GM12875 (cell line): ENCODE results near the gene DENND5B.

Experiments used
- H3K4me3 ChIP-seq: one replicate; pipeline ENCODE4 v1.5.1; 2011; ENCODE audit warnings: low read depth, low read length, control low read depth
- TF ChIP-seq, protein P1 (sequence below): IDR thresholded peaks from 2 replicates; pipeline ENCODE4 v1.5.1; 2011; ENCODE audit warnings: low read depth, mild to moderate bottlenecking, control low read depth, inconsistent platforms, low read length, moderate library complexity, borderline replicate concordance; ENCODE audit not compliant: insufficient read depth

DENND5B gene

DNA sequence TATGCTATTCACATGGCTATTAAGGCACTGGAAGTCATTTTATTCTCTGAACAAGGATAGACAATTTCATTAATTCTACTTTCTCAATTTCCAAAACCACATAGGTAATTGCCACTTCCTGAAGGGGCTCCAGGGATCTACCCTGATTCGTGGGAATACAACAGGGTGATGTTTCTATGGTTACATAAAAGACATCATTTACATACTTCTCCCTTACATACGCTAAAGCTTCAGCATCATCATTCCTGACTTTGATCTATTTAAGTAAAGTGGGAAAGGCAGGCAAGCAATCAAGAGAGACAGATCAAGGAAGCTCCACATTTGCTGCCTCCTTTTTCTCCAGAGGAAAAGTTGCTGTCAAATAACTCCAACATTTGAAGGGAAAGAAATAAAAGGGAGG lies 146.2 kb downstream of the DENND5B start:
- H3K4me3 ChIP-seq = no peak overlapping the region
- TF ChIP-seq, protein P1, sequence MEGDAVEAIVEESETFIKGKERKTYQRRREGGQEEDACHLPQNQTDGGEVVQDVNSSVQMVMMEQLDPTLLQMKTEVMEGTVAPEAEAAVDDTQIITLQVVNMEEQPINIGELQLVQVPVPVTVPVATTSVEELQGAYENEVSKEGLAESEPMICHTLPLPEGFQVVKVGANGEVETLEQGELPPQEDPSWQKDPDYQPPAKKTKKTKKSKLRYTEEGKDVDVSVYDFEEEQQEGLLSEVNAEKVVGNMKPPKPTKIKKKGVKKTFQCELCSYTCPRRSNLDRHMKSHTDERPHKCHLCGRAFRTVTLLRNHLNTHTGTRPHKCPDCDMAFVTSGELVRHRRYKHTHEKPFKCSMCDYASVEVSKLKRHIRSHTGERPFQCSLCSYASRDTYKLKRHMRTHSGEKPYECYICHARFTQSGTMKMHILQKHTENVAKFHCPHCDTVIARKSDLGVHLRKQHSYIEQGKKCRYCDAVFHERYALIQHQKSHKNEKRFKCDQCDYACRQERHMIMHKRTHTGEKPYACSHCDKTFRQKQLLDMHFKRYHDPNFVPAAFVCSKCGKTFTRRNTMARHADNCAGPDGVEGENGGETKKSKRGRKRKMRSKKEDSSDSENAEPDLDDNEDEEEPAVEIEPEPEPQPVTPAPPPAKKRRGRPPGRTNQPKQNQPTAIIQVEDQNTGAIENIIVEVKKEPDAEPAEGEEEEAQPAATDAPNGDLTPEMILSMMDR = no peak

DNA sequence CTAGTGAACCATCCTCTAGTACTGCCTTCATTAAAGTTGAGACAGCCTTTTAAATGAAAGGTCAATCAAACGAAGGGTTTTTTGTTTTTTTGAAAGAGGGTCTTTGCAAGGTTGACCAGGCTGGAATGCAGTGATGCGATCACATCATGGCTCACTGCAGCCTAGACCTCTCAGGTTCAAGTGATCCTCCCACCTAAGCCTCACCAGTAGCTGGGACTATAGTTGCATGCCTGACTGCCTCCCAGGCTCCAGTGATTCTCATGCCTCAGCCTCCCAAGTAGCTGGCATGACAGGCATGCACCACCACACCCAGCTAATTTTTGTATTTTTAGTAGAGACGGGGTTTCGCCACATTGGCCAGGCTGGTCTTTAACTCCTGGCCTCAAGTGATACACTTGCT lies 150.3 kb downstream of the DENND5B start:
- TF ChIP-seq, protein P1 = no peak
- no peak overlapping the region for H3K4me3 ChIP-seq

DNA sequence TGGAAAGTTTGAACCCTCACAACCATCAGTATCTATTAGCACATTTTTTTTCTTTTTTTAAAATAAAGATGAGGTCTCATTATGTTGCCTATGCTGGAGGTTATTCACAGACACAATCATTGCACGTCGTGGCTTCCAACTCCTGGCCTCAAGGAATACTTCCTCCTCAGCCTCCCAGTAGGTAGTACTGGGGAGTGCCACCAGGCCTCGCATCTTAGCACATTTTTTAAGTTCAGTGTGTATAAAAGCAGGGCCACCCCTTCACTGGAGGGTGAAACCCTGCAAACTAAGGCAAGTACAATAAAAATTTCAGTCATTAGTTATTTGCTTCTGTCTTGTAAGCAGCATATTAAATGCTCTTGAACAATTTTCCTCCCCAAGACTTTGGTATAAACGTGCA lies 150.8 kb downstream of the DENND5B start:
- H3K4me3 ChIP-seq = no peak overlapping the region
- TF ChIP-seq, protein P1 = no peak

DNA sequence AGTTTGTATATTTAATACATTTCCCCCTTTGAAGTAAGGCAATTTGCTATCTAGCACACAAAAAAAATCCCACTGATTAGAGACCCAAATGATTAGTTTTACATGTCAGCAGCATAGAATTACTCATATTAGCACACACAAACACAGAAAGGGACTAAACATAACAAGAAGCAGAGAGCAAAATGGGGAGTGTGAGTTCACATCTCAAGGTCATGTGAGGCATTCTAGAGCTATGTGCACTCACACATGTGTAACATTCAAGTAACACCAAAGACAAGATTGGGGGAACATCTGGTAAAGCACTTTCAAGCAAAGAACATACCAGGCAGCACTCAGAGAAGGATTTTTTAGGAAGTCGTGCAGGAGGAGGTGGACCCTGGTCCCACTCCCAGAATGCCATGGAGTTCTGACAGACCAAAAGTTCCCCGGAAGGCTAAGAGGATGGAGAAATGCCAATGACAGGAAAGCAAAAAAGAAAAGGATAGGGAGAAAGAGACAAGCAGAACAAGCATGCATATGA lies 159.2 kb downstream of the DENND5B start:
- TF ChIP-seq, protein P1 = no peak
- no peak overlapping the region for H3K4me3 ChIP-seq

DNA sequence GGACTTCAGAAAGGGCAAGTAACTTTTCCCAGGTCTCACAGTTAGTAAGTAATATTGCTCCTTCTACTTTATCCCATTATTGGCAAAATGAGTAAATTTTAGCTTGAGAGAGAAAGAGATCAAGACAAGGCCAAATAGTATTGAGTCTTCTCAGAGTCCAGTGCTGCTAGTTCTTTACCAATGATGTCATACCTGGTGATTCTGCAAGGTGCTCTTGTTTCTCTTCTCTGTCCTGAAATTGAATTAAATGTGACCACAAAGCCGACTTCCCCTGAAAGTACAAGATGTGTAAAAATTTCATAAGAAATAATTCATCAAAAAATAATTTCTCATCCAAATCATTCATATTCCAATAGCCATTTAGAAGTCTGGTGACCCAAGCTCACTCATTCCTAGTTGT lies 167.5 kb downstream of the DENND5B start:
- no peak overlapping the region for H3K4me3 ChIP-seq
- TF ChIP-seq, protein P1 = no peak

DNA sequence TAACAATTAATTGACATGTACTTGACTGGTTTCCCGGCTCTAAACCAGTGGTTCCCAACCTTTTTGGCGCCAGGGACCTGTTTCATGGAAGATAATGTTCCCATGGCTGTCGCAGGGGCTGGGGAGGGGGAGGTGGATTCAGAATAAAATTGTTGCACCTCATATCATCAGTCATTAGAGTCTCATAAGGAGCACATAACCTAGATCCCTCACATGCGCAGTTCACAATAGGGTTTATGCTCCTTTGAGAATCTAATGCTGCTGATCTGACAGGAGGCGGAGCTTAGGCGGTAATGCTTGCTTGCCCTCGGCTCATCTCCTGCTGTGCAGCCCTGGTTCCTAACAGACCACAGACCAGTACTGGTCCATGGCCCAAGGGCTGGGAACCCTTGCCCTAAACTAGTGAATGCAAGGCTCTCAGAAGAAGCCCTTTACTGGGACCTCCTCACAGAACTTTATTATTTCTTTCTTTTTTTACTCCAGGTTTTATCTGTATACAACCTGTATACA lies 178.6 kb downstream of the DENND5B start:
- TF ChIP-seq, protein P1 = no peak
- no peak overlapping the region for H3K4me3 ChIP-seq

DNA sequence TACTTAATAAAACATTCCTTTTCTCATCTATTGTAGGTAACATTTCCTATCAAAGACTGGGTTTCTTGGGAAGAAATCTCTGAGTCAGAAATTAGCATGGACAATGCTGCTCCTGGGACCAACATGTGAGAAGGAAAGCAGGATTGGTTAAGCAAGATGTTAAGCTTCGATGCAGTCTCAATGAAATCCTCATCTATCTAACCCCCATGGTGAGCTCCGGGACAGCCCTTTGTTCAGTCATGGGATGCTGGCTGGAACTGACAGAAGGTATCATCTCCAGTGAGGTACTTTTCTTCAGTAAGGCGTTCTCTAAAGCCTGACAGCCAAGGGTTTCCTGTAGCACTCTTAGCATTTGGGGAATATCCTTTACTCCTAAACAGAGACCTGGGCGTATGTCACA lies 182.2 kb downstream of the DENND5B start:
- no peak overlapping the region for H3K4me3 ChIP-seq
- TF ChIP-seq, protein P1 = no peak
